Smooth muscle cell (in vitro differentiated cells): ENCODE results near the gene ATAD2B. TPM values are rescaled to one million over a fixed set of nuclear protein-coding genes. Genes with fewer than 3 reads are reported as not detected.

ENCODE experiments used
- DNase-seq: peaks from one replicate; lab custom pipeline; 2025; ENCODE audit not compliant: unreplicated experiment; lab: John Stamatoyannopoulos, UW
- H2AFZ ChIP-seq: fragments of 200-600 bp; sonication (generic); 2 replicates; pipeline ENCODE4 v1.6.0; 2016; ENCODE audit warnings: antibody characterized with exemption, low read depth, mild to moderate bottlenecking
- H3F3A ChIP-seq: fragments of 200-600 bp; sonication (generic); 2 replicates; pipeline ENCODE4 v1.6.0; 2017; ENCODE audit warnings: antibody characterized with exemption, low read depth
- H3K27ac ChIP-seq: fragments of 200-600 bp; sonication (generic); 2 replicates; pipeline ENCODE4 v1.5.1; 2016; ENCODE audit warnings: low read depth, mild to moderate bottlenecking
- H3K27me3 ChIP-seq: fragments of 200-600 bp; sonication (generic); 2 replicates; pipeline ENCODE4 v1.6.1; 2016; ENCODE audit warnings: low read depth, mild to moderate bottlenecking
- H3K36me3 ChIP-seq: fragments of 200-600 bp; sonication (generic); 2 replicates; pipeline ENCODE4 v1.5.1; 2016; ENCODE audit warnings: low read depth
- H3K4me1 ChIP-seq: fragments of 200-600 bp; sonication (generic); 2 replicates; pipeline ENCODE4 v1.5.1; 2016; ENCODE audit warnings: low read depth
- H3K4me2 ChIP-seq: fragments of 200-600 bp; sonication (generic); 2 replicates; pipeline ENCODE4 v1.6.0; 2016; ENCODE audit warnings: mild to moderate bottlenecking
- H3K4me3 ChIP-seq: fragments of 200-600 bp; sonication (generic); 2 replicates; pipeline ENCODE4 v1.5.1; 2016; ENCODE audit warnings: mild to moderate bottlenecking
- H3K79me2 ChIP-seq: fragments of 200-600 bp; sonication (generic); 2 replicates; pipeline ENCODE4 v1.6.0; 2016; ENCODE audit warnings: low read depth, mild to moderate bottlenecking
- H3K9ac ChIP-seq: fragments of 200-600 bp; sonication (generic); 2 replicates; pipeline ENCODE4 v1.6.0; 2016; ENCODE audit warnings: low read depth
- H3K9me3 ChIP-seq: fragments of 200-600 bp; sonication (generic); replicated peaks from 2 replicates; pipeline ENCODE4 v1.5.1; 2016; ENCODE audit warnings: low read depth
- H4K20me1 ChIP-seq: fragments of 200-600 bp; sonication (generic); 2 replicates; pipeline ENCODE4 v1.6.0; 2016; ENCODE audit warnings: low read depth
- CTCF ChIP-seq: fragments of 200-600 bp; sonication (generic); IDR thresholded peaks from 2 replicates; pipeline ENCODE4 v1.5.1; 2017; ENCODE audit warnings: borderline replicate concordance, mild to moderate bottlenecking, antibody characterized with exemption; ENCODE audit not compliant: insufficient read depth, poor library complexity, severe bottlenecking
- WGBS: methylation state at CpG from one replicate; pipeline ENCODE4 v1.1.7; 2016; ENCODE audit warnings: low lambda C conversion rate; 5-methylcytosine and 5-hydroxymethylcytosine counted together
- polyA plus RNA-seq: library from polyadenylated mRNA; unstranded; fragments of >200 nt; fragmentation: Nextera tagmentation; extraction: Ambion mirVana; gene quantifications from 2 replicates; pipeline ENCODE4 v1.2.1, GENCODE V29; 2016
- total RNA-seq: library from RNA; depleted of rRNA; stranded (reverse); fragments of >200 nt; gene quantifications from 2 replicates; pipeline ENCODE4 v1.2.3, GENCODE V29; 2014

The ATAD2B gene
- total and polyA plus RNA-seq, 2 experiments from 2014 or later, result 6.2 to 17.5 TPM

- Histone ChIP-seq H3F3A (no peaks in the 10 kb centered on the region), H3K27me3 (no peaks in the 10 kb centered on the region), H3K4me1 (no peaks in the 10 kb centered on the region), H2AFZ (no peak overlapping the region), H3K9ac (no peak overlapping the region), H3K79me2 (no peaks in the 10 kb centered on the region), H3K4me3 (no peak overlapping the region), H3K4me2 (peak overlapping the region; percentile 17), H3K27ac (no peak overlapping the region), H3K36me3 (no peaks in the 10 kb centered on the region), H3K9me3 (no peaks in the 10 kb centered on the region), H4K20me1 (no peaks in the 10 kb centered on the region)
- 78% methylated on average over 17 of the region's 17 CpGs for WGBS
- DNase-seq, result no peak
- no peak for TF ChIP-seq CTCF
These were observed 228.0 kb downstream of the ATAD2B start for GRCh38 chr2:23698721-23699579.

Other genes starting within 250 kb of the ATAD2B start
- 21.6 and 26.0 TPM in 2 replicates for gene UBXN2A, start 13.3 kb upstream of the ATAD2B start, total RNA-seq
- gene UBXN2A, start 13.3 kb upstream of the ATAD2B start, polyA plus RNA-seq, result 15.5 and 19.1 TPM in 2 replicates
- gene MFSD2B, start 83.0 kb upstream of the ATAD2B start, total RNA-seq, result 0.04 TPM in 1 of 2 replicates, not detected in the other
- 0.54 and 1.7 TPM in 2 replicates for gene MFSD2B, start 83.0 kb upstream of the ATAD2B start, polyA plus RNA-seq
- gene WDCP, start 120.3 kb upstream of the ATAD2B start, total RNA-seq, result 7.7 and 9.1 TPM in 2 replicates
- gene WDCP, start 120.3 kb upstream of the ATAD2B start, polyA plus RNA-seq, result 2.5 and 3.1 TPM in 2 replicates
- 17.2 and 17.5 TPM in 2 replicates for gene FKBP1B, start 122.6 kb upstream of the ATAD2B start, total RNA-seq
- 26.3 and 29.8 TPM in 2 replicates for gene FKBP1B, start 122.6 kb upstream of the ATAD2B start, polyA plus RNA-seq
- gene SF3B6, start 149.2 kb upstream of the ATAD2B start, total RNA-seq, result 260 and 279 TPM in 2 replicates
- 210 and 220 TPM in 2 replicates for gene SF3B6, start 149.2 kb upstream of the ATAD2B start, polyA plus RNA-seq
- 24.9 and 39.3 TPM in 2 replicates for gene TP53I3, start 157.7 kb upstream of the ATAD2B start, total RNA-seq
- 56.3 and 80.3 TPM in 2 replicates for gene TP53I3, start 157.7 kb upstream of the ATAD2B start, polyA plus RNA-seq
- gene PFN4, start 196.2 kb upstream of the ATAD2B start, total RNA-seq, result 1.5 TPM in 1 of 2 replicates, not detected in the other
- gene PFN4, start 196.2 kb upstream of the ATAD2B start, polyA plus RNA-seq, result 0.85 and 1.0 TPM in 2 replicates
- 7.0 and 14.2 TPM in 2 replicates for gene FAM228B, start 196.3 kb upstream of the ATAD2B start, total RNA-seq
- 16.6 and 18.1 TPM in 2 replicates for gene FAM228B, start 196.3 kb upstream of the ATAD2B start, polyA plus RNA-seq
- gene FAM228A, start 247.9 kb upstream of the ATAD2B start, total RNA-seq, result not detected in 2 replicates
- 0.27 and 0.57 TPM in 2 replicates for gene FAM228A, start 247.9 kb upstream of the ATAD2B start, polyA plus RNA-seq